Chondrocyte (in vitro differentiated cells): ENCODE results near the gene ELAVL3. TPM values are rescaled to one million over a fixed set of nuclear protein-coding genes. Genes with fewer than 3 reads are reported as not detected.

Experiments used
- DNase-seq: peaks from one replicate; pipeline ENCODE4 v3.0.0; 2021; ENCODE audit warnings: mixed read lengths, low spot score
- H3K27ac Mint-ChIP-seq: one replicate; pipeline ENCODE4 v1.8.0; 2021; ENCODE audit warnings: mild to moderate bottlenecking, moderate library complexity, mixed read lengths; ENCODE audit not compliant: unreplicated experiment
- H3K27me3 Mint-ChIP-seq: 2 replicates; pipeline ENCODE4 v1.8.0; 2021; ENCODE audit warnings: low read depth, mixed read lengths
- H3K36me3 Mint-ChIP-seq: 2 replicates; pipeline ENCODE4 v1.8.0; 2021; ENCODE audit warnings: low read depth, mixed read lengths
- H3K4me1 Mint-ChIP-seq: 2 replicates; pipeline ENCODE4 v1.8.0; 2021; ENCODE audit warnings: low read depth, mild to moderate bottlenecking, mixed read lengths
- H3K4me3 Mint-ChIP-seq: one replicate; pipeline ENCODE4 v1.8.0; 2021; ENCODE audit warnings: mild to moderate bottlenecking, moderate library complexity, mixed read lengths; ENCODE audit not compliant: unreplicated experiment
- H3K9me3 Mint-ChIP-seq: 2 replicates; pipeline ENCODE4 v1.8.0; 2021; ENCODE audit warnings: low read depth, mixed read lengths
- CTCF ChIP-seq: fragments of 200-600 bp; sonication (generic); IDR thresholded peaks from 2 replicates; pipeline ENCODE4 v1.5.0; 2021; ENCODE audit warnings: antibody characterized with exemption, mild to moderate bottlenecking, moderate library complexity
- total RNA-seq: library from RNA; stranded (reverse); gene quantifications from 3 replicates; pipeline ENCODE4 v1.2.1, GENCODE V29; 2021

The ELAVL3 gene
- total RNA-seq, 1 donor from 2014 or later = 0.07 TPM

GRCh38 chr19:11425719-11426457, 55.0 kb downstream of the ELAVL3 start:
- H3K36me3 Mint-ChIP-seq = no peaks in the 10 kb centered on the region
- H3K4me3 Mint-ChIP-seq = no peak overlapping the region
- no peak overlapping the region for H3K27ac Mint-ChIP-seq
- peaks cover 17% of the 10 kb centered on the region for H3K27me3 Mint-ChIP-seq
- no peaks in the 10 kb centered on the region for H3K9me3 Mint-ChIP-seq
- no peak for DNase-seq
- peaks cover 9% of the 10 kb centered on the region for H3K4me1 Mint-ChIP-seq
- TF ChIP-seq CTCF = no peak

- TF ChIP-seq CTCF = no peak
- H3K4me1 Mint-ChIP-seq = peaks cover 19% of the 10 kb centered on the region
- H3K4me3 Mint-ChIP-seq = no peak overlapping the region
- H3K36me3 Mint-ChIP-seq = no peaks in the 10 kb centered on the region
- no peak overlapping the region for H3K27ac Mint-ChIP-seq
- H3K9me3 Mint-ChIP-seq = no peaks in the 10 kb centered on the region
- DNase-seq = no peak
- peaks cover 26% of the 10 kb centered on the region for H3K27me3 Mint-ChIP-seq
These were observed 57.1 kb downstream of the ELAVL3 start for GRCh38 chr19:11423791-11424181.

- no peak overlapping the region for H3K27ac Mint-ChIP-seq
- H3K4me3 Mint-ChIP-seq = no peak overlapping the region
- no peak for DNase-seq
- no peaks in the 10 kb centered on the region for H3K36me3 Mint-ChIP-seq
- TF ChIP-seq CTCF = no peak
- no peaks in the 10 kb centered on the region for H3K9me3 Mint-ChIP-seq
- peaks cover 22% of the 10 kb centered on the region for H3K4me1 Mint-ChIP-seq
- peaks cover 31% of the 10 kb centered on the region for H3K27me3 Mint-ChIP-seq
These were observed 57.6 kb downstream of the ELAVL3 start for GRCh38 chr19:11423164-11423790.

- peak overlapping the region; percentile 12 for H3K27ac Mint-ChIP-seq
These were observed 58.4 kb downstream of the ELAVL3 start for GRCh38 chr19:11422163-11423065.

More at GRCh38 chr19:11422163-11423065, 58.4 kb downstream of the ELAVL3 start:
- H3K36me3 Mint-ChIP-seq = no peaks in the 10 kb centered on the region
- peaks cover 38% of the 10 kb centered on the region for H3K27me3 Mint-ChIP-seq
- H3K4me1 Mint-ChIP-seq = peaks cover 22% of the 10 kb centered on the region
- no peaks in the 10 kb centered on the region for H3K9me3 Mint-ChIP-seq
- TF ChIP-seq CTCF = no peak
- H3K4me3 Mint-ChIP-seq = peak overlapping the region; percentile 62
- DNase-seq = peak; percentile 93
